ENCODE results near the gene BCKDHB. TPM values are rescaled to one million over a fixed set of nuclear protein-coding genes. Genes with fewer than 3 reads are reported as not detected.
"Not testable (repeated sequence)": the region's sequence is repeated elsewhere in the genome, so short reads cannot be mapped to it uniquely, and the experiment has no call there.

Gene BCKDHB
- total RNA-seq, 1 donor from 2014 or later, result 14.3 TPM

DNA sequence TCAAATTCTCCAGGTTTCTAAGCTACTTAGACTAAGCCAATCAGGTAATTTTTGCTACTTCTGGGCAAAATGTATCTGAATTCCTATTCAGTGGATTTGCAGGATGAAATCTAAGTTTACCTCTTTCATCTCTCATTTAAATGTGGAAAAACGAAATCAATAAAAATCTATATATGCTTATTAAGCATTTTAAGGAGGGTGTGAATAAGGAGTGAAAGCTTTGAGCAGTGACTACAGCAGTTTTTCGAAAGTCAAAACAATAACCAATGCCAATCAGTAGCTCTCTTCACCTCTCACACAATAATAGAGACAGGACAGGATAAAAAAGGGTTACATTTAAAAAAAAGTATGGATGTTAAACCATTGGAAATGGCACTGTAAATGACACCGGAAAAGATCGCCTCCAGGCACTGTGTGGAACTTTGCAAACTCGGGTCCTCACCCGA is 476 bp upstream of the BCKDHB start:
- intact Hi-C loops (cut with DNase I), result loop anchor here (1.0 to 10.0 kb wide), 5 partner anchors 37 to 571 kb away; partner anchors contain the start of genes ELOVL4, LCA5 and TTK

DNA sequence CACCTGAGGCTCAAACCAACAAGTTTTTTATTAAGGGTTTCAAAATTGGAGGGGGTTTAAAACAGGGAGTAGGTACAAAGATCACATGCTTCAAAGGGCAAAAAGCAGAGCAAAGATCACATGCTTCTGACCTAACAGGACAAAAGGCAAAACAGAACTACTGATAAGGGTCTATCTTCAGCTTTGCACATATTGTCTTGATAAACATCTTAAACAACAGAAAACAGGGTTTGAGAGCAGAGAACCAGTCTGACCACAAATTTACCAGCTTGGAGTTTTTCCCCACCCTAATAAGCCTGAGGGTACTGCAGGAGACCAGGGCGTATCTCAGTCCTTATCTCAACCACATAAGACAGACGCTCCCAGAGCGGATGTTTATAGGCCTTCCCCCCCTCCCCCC is 16.1 kb downstream of the BCKDHB start:
- intact Hi-C loops (cut with DNase I); H3K4me1 ChIP-seq; H3K9me3 ChIP-seq; H3K27ac ChIP-seq; DNase-seq (ENCODE audit: low spot score in 2 of 2); H3K36me3 ChIP-seq; H3K4me3 ChIP-seq; H3K27me3 ChIP-seq: not testable (repeated sequence)

More for the DNA sequence above, 476 bp upstream of the BCKDHB start:
- peak overlapping the region; percentile 38 to 58 for H3K27ac ChIP-seq
- H3K4me3 ChIP-seq, result peak overlapping the region; percentile 86 to 96
- no peaks in the 10 kb centered on the region for H3K36me3 ChIP-seq
- H3K9me3 ChIP-seq, result no peaks in the 10 kb centered on the region
- no peak for DNase-seq (ENCODE audit: low spot score in 2 of 2)
- H3K4me1 ChIP-seq, result peaks cover 0 to 6% of the 10 kb centered on the region in 2 donors
- H3K27me3 ChIP-seq, result no peaks in the 10 kb centered on the region
- TF ChIP-seq, protein P1, sequence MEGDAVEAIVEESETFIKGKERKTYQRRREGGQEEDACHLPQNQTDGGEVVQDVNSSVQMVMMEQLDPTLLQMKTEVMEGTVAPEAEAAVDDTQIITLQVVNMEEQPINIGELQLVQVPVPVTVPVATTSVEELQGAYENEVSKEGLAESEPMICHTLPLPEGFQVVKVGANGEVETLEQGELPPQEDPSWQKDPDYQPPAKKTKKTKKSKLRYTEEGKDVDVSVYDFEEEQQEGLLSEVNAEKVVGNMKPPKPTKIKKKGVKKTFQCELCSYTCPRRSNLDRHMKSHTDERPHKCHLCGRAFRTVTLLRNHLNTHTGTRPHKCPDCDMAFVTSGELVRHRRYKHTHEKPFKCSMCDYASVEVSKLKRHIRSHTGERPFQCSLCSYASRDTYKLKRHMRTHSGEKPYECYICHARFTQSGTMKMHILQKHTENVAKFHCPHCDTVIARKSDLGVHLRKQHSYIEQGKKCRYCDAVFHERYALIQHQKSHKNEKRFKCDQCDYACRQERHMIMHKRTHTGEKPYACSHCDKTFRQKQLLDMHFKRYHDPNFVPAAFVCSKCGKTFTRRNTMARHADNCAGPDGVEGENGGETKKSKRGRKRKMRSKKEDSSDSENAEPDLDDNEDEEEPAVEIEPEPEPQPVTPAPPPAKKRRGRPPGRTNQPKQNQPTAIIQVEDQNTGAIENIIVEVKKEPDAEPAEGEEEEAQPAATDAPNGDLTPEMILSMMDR (IDR thresholded peaks at IDR 0.05), result no peak

DNA sequence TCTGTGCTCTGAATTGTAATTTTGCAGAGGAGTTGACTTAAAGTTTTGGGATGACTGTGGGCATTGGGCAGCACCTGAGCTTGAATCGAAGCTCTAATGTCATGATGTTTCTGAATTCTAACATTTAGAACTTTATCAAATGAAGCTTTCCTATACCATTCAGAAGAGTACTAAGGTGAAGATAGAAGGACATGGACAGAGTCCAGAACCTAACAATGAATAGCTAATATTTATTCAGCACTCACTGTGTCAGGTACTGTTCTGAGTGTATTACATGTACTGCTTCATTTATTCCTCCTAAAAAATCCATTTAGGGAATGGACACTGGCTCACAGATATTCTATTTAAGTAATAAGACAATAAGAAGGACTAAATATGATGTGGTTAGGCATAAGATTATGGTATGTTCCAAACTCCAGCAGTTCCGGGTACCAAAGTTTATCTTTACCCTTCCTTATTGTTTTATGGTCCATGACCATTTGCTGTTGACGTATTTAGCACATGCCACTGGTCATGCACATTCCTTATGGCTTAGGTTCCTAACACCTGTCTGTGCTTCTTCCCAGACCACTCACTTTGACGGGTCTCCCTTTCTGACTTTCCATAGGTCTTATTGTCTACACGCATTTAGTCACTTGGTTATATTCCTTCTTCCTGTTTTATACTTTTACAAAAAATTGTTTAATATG is 20.3 kb downstream of the BCKDHB start:
- H3K27ac ChIP-seq, result no peak overlapping the region
- intact Hi-C loops (cut with DNase I), result no loop called here

DNA sequence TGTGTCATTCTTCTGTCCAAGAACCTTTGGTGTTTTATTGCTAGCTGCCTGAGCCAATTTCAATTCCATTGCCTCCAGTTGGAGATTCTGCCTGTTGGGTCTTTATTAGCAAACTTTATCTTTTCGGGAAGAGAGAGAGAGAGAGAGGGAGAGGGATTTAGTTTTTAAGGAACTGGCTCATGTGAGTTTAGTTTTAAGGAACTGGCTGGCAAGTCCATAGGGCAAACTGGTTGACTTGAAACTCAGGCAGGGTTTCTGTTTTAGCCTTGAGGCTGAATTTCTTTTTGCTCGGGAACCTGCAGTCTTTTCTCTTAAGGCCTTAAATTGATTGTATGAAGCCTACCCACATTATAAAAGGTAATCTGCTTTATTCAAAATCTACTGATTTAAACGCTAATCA is 23.0 kb downstream of the BCKDHB start:
- TF ChIP-seq, protein P1 (IDR thresholded peaks at IDR 0.05), result no peak
- intact Hi-C loops (cut with DNase I), result no loop called here
- Histone ChIP-seq H3K4me3 (no peak overlapping the region), H3K27ac (no peak overlapping the region), H3K36me3 (peaks cover 5 to 9% of the 10 kb centered on the region in 2 donors), H3K4me1 (peaks cover 0 to 5% of the 10 kb centered on the region in 2 donors), H3K27me3 (no peaks in the 10 kb centered on the region), H3K9me3 (no peaks in the 10 kb centered on the region)
- no peak for DNase-seq (ENCODE audit: low spot score in 2 of 2)

More for the DNA sequence above, 20.3 kb downstream of the BCKDHB start:
- peaks cover 0 to 5% of the 10 kb centered on the region in 2 donors for H3K4me1 ChIP-seq
- H3K9me3 ChIP-seq, result no peaks in the 10 kb centered on the region
- H3K27me3 ChIP-seq, result no peaks in the 10 kb centered on the region
- no peak overlapping the region for H3K4me3 ChIP-seq
- DNase-seq (ENCODE audit: low spot score in 2 of 2), result no peak
- TF ChIP-seq, protein P1 (IDR thresholded peaks at IDR 0.05), result no peak
- peaks cover 3 to 9% of the 10 kb centered on the region in 2 donors for H3K36me3 ChIP-seq

DNA sequence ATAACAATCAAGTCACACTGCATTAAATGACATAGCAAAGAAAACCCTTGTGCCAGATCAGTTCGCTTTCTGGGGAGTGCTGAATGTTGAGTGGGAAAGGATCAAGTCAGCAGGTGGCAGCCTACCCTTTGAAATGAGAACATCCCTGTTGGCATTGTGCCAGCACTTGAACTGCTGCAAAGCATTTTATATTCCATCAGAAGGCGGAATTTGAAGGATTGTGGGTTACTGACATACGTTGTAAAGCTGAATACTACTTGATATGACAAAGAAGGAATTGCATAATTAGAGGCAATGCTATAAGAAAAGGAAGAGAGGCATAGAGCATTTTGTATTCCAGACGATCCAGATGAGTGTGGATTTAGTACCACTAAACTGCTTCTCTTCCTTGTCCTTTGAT is 26.5 kb downstream of the BCKDHB start:
- peaks cover 2 to 9% of the 10 kb centered on the region in 2 donors for H3K36me3 ChIP-seq
- no peaks in the 10 kb centered on the region for H3K9me3 ChIP-seq
- TF ChIP-seq, protein P1 (IDR thresholded peaks at IDR 0.05), result peak in 1 of 3 experiments; percentile 42
- H3K4me3 ChIP-seq, result no peak overlapping the region
- H3K27ac ChIP-seq, result no peak overlapping the region
- no peaks in the 10 kb centered on the region for H3K27me3 ChIP-seq
- intact Hi-C loops (cut with DNase I), result no loop called here
- peak in 1 of 2 donors; percentile 67 for DNase-seq (ENCODE audit: low spot score in 2 of 2)
- H3K4me1 ChIP-seq, result peaks cover 0 to 4% of the 10 kb centered on the region in 2 donors

DNA sequence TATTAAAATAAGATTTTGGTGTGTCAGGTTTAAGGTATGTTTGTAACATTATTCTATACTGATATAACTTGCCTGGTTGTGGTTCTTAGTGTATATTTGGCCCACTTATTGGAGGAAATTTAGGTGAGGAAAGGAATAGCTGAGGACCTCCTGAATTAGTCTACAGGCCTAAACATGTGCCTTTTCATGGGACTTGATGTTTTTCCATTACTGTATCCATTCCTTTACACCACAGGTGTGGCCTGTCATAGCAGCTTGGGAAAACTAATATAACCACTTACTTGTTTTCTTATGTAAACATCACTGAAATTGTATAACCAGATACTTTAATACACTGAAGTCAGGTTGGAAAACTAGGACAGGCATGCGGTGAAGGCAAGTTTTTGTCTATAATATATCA is 27.6 kb downstream of the BCKDHB start:
- TF ChIP-seq, protein P1 (IDR thresholded peaks at IDR 0.05), result no peak
- intact Hi-C loops (cut with DNase I), result no loop called here
- Histone ChIP-seq H3K4me3 (no peak overlapping the region), H3K27me3 (no peaks in the 10 kb centered on the region), H3K27ac (no peak overlapping the region), H3K9me3 (no peaks in the 10 kb centered on the region), H3K4me1 (no peaks in the 10 kb centered on the region), H3K36me3 (peaks cover 2 to 9% of the 10 kb centered on the region in 2 donors)
- no peak for DNase-seq (ENCODE audit: low spot score in 2 of 2)

All from ascending aorta (tissue), 2 donors.